ENCODE data around the gene USP8. TPM values are rescaled to one million over a fixed set of nuclear protein-coding genes. Genes with fewer than 3 reads are reported as not detected.

The USP8 gene
- total and polyA plus RNA-seq, 10 of the 15 experiments (the other 5 are each of a cell fraction or from before 2014, with no cell fraction given), result 25.2 to 51.7 (median 36.1) TPM

DNA sequence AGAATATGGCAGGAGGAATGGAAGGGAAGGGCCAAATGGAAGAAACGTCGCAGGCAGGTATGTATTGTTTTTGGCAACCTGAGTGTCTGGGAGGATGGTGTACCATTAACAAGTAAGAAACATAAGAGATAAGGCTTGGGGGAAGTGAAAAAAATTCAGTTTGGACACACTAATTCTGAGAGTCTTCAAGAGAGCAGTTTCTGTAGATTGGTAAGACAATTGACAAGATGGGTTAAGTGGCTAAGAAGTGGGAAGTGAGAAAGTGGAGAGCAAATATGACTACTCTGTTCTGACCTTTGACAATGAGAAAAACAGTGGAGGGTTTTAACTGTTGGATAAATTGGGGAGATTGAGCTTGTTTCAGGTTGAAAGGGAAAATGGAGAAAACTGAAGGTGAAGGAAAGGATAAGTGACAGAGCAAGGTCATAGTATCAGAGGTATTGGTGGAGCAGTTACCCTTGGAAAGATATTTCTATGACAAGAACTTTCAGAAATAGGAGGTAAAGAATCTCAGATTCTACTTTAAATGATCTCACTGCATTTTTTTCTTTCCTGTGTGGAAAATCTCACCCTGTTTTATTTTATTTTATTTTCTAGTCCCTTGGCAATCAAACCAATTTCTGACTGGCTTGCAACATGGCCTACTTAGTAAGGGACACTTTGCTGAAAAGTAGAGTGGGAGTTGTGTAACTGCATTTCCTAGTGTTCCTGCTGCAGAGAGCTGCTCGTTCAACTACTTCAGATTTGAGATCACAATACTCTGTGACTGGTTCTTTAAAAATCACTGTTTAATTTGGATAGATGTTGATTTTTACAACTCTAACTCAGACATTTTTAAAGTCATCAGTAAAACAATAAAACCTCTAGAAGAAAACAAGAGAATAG lies 46.1 kb upstream of the USP8 start (continued):
- TF ChIP-seq HDGF (IDR thresholded peaks at IDR 0.05) (peak; percentile 74; the same call in 1 of the 2 replicates), TARDBP (IDR thresholded peaks at IDR 0.05; ENCODE audit: borderline replicate concordance) (no peak), IKZF1 (conservative IDR thresholded peaks at IDR 0.05) (peak; percentile 96), SREBF1 (IDR thresholded peaks at IDR 0.05; ENCODE audit: low read length) (no peak), EP300 (IDR thresholded peaks at IDR 0.05; ENCODE audit: borderline replicate concordance in 1 of 2, control insufficient read depth in 1 of 2, low read depth in 2 of 2, low read length in 2 of 2) (peak; percentile 94 to 100), PAX5 (IDR thresholded peaks at IDR 0.05; ENCODE audit: borderline replicate concordance, low read depth, low read length) (peak; percentile 83), CREM (IDR thresholded peaks at IDR 0.05; ENCODE audit: low read depth) (peak; percentile 68), MTA2 (IDR thresholded peaks at IDR 0.05; ENCODE audit: low read depth) (peak; percentile 99), SMAD1 (IDR thresholded peaks at IDR 0.05; ENCODE audit: low read depth, partially characterized antibody) (peak; percentile 38), BACH1 (IDR thresholded peaks at IDR 0.05; ENCODE audit: borderline replicate concordance) (peak; percentile 96)
- TF ChIP-seq, protein P1, sequence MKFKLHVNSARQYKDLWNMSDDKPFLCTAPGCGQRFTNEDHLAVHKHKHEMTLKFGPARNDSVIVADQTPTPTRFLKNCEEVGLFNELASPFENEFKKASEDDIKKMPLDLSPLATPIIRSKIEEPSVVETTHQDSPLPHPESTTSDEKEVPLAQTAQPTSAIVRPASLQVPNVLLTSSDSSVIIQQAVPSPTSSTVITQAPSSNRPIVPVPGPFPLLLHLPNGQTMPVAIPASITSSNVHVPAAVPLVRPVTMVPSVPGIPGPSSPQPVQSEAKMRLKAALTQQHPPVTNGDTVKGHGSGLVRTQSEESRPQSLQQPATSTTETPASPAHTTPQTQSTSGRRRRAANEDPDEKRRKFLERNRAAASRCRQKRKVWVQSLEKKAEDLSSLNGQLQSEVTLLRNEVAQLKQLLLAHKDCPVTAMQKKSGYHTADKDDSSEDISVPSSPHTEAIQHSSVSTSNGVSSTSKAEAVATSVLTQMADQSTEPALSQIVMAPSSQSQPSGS (IDR thresholded peaks at IDR 0.05; ENCODE audit: low read length), result peak; percentile 91
- TF ChIP-seq, protein P2, sequence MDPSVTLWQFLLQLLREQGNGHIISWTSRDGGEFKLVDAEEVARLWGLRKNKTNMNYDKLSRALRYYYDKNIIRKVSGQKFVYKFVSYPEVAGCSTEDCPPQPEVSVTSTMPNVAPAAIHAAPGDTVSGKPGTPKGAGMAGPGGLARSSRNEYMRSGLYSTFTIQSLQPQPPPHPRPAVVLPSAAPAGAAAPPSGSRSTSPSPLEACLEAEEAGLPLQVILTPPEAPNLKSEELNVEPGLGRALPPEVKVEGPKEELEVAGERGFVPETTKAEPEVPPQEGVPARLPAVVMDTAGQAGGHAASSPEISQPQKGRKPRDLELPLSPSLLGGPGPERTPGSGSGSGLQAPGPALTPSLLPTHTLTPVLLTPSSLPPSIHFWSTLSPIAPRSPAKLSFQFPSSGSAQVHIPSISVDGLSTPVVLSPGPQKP (IDR thresholded peaks at IDR 0.05; ENCODE audit: low read depth, low read length), result no peak

Data from GM12878 (cell line).